Right lobe of liver (tissue), 4 donors: ENCODE measurements around the gene OXTR.

ENCODE experiments used
- CTCF ChIP-seq, 4 donors: fragments of 200-600 bp in 3 of 4; fragments of 450-650 bp in 1 of 4; IDR thresholded peaks; one replicate each; pipeline versions ENCODE4 v1.5.1 to v1.8.0; 2016 to 2022; ENCODE audit warnings: antibody characterized with exemption in 4 of 4, mild to moderate bottlenecking in 2 of 4
- POLR2A ChIP-seq: fragments of 450-650 bp; IDR thresholded peaks from one replicate; pipeline ENCODE4 v1.6.1; 2017; ENCODE audit warnings: antibody characterized with exemption, mild to moderate bottlenecking
- donor health status: DM: no; HTN: no; CAD: no.
- donor health status: DM: no; HTN: no; CAD: no.
- donor health status: DM: no; HTN: yes; CAD: no.

- no peak for TF ChIP-seq CTCF (IDR thresholded peaks at IDR 0.05)
- TF ChIP-seq POLR2A = no peak
These were observed 8.0 kb upstream of the OXTR start for GRCh38 chr3:8777201-8777977.
